ENCODE results near the gene MMAA.

GRCh38 chr4:145614233-145614610 is 5.0 kb upstream of the MMAA start:
- TF ChIP-seq CTCF (IDR thresholded peaks at IDR 0.05 in 8 of 11, conservative IDR thresholded peaks at IDR 0.05 in 3 of 11) (no peak), POLR2A (IDR thresholded peaks at IDR 0.05) (no peak)
